ENCODE measurements around the gene EIF4E1B.

EIF4E1B gene

DNA sequence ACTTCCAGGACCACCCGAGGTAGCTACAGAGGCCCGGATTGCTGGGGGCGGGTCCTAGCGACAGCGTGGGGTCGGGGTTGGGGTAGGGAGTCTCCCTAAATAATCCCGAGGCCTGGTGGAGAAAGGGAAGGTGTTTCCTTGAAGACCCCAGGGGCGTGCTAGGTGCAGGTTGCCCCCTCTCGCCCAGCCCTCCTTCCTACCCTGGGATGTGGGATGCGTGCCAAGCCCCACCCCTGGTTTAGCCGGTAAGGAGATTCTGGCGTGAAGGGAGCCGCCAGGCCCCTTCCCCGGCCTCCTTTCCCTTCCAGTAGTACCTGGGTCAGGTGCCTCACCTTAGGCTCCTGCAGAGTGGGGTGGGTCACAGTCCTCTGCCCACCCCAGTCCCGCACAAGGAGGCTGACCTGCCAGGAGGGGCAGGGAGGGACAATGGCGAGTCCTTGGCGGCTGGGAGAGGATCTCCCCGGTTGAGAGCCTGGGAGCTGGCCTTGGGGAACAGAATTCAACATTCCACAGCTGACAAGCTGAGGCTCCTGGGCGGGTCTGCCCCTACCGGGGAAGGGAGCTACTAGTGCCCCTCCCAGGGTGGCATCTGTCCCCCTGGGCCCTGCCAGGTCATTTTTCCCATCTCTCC lies 17.5 kb downstream of the EIF4E1B start:
- peak in 1 of 2 experiments; percentile 31 for DNase-seq

DNA sequence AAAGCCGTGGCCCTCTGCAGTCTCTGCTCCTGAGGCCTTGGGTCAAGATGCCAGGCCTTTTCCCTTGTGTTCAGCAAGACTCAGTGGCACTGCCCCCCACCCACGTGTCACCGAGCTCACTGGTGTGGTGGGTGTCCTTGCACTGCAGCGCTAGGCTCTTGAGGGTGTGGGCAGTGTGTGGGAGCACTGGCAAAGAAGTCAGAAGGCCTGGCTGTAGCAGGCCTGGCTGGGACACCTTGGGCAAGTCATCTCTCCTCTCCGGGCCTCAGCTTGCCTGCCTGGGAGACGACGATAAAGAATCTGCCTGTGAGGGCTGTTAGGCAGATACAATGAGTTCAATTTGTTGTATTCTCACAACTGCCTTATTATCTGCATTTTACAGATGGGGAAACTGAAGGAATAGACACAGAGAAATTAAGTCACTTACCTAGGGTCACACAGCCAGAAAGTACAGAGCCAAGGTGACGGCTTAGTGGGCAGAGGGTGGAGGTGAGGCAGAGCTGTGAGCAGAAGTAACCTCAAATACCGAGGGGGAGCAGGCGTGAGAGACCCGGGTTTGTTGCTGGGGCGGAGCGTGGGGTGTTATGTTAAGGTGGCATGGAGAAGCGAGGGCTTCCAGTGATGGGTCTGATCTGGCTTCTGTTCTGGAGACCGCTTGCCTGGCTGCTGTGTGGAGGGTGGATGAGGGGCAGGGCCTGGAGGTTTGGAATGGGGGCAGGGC lies 18.2 kb downstream of the EIF4E1B start:
- no peak for DNase-seq

DNA sequence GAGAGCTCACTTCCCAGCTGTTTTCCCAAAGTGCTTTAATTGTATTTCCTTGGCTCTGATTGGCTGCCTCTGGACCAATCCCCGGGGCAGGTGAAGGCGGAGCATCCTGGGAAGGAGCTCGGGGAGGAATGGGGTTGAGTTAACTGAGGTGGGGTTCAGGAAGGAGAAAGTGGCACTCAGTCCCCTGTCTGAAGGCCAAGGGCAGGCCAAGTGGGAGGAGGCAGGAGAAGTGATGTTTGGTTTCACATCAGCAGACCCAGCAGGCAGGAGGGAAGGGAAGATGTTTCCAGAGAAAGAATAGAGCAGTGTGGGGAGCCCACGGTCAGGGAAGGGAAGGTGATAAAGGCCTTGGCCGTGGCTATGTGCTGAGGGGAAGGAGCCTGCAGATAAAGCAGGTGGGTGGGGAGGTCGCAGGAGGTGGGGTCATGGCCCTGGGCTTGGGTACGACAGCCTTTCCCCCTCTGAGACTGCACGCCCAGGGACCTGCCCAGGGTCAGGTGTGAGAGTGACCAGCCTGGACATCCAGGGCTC lies 19.9 kb downstream of the EIF4E1B start:
- no peak for DNase-seq

DNA sequence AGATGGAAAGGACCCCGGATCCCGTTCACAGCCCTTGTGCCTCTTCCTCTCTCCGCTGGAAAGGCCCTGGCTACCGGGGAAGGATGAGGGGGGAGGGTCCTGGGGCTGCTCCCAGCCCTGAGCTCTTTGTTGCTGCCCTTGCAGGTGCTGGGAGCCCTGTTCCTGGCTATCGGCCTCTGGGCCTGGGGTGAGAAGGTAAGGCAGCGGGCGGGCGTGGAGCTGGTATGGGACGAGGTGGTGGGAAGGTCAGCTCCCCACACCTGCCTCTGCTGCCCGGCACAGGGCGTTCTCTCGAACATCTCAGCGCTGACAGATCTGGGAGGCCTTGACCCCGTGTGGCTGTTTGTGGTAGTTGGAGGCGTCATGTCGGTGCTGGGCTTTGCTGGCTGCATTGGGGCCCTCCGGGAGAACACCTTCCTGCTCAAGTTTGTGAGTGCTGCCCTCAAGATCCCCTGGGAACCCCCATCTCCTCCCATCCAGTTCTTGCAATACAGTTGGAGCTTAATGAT lies 21.1 kb downstream of the EIF4E1B start:
- no peak for DNase-seq

DNA sequence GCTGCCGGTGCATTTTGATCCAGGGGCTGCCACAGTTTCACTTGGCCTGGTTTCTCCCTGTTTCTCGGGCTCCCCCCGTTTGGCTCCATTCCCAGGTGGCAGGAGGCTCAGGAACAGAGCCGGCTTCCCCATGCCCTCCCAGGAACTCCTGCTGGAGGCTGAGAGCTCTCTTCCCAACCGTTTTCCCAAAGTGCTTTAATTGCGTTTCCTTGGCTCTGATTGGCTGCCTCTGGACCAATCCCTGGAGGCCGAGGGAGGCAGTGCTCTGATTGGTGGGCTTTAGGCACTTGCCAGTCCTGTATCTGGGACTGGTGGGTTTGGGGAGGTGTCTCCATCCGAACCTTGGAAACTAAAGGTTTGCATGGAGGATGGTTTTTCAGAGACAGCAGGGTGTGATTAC lies 21.7 kb downstream of the EIF4E1B start:
- no peak for DNase-seq

DNA sequence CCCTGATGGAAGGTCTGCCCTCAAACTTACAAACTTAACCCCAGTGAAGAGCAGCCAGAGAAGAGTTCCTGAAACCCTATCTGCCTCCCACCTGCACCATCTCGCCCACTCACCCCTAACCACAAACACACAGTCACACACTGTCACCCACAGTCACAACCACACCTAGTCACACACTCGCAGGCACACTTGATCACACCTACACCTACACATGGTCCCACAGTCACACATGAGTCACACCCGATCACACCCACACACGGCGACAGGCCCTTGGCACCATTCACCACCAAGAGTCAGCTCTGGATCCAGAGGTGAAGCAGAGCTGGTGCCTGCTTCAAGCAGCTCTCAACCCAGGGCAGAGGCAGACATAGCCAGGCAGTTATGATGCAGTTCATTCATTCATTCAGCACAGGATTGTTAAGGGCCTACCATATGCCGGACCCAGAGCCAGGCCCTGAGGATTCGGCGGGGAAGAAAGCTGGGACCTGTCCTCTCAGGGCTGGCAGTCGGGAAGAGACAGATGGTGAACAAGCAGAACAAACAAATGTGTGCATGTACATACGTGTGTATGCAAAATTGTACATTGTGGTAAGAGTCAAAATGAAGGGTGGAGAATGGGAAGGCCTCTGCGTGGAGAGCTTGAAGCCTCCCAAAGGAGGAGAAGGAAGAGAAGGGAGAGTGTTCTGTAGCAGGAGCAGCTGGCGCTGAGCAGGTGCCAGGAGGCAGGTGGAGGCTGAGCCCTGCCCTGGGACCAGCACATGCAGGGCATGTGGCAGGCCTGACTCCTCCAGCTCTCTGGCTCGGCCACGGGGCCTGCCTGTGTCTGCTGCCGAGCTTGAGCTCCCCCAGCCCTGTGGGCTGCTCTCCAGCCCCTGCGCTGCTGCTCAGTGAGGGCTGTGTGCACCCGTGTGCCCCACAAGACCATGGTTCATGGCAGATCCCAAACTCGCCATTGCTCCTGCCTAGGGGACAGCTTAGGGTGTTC lies 23.2 kb downstream of the EIF4E1B start:
- DNase-seq = peak; percentile 83 to 85

DNA sequence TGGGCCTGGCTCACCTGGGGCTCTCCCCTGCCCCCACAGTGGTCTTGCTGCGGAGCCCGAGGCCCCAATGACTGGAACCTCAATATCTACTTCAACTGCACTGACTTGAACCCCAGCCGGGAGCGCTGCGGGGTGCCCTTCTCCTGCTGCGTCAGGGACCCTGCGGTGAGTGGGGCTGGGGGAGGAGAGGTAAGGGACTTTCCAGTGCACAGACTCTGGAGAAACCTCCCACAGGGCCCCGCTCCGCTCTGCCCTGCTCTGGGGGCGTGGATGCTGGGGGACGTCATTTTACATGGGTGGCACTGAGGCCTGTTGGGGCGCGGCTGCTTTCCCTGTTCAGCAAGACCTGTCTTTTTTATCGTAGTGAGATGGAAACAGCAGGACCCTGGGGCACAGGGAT lies 24.4 kb downstream of the EIF4E1B start:
- DNase-seq = no peak

DNA sequence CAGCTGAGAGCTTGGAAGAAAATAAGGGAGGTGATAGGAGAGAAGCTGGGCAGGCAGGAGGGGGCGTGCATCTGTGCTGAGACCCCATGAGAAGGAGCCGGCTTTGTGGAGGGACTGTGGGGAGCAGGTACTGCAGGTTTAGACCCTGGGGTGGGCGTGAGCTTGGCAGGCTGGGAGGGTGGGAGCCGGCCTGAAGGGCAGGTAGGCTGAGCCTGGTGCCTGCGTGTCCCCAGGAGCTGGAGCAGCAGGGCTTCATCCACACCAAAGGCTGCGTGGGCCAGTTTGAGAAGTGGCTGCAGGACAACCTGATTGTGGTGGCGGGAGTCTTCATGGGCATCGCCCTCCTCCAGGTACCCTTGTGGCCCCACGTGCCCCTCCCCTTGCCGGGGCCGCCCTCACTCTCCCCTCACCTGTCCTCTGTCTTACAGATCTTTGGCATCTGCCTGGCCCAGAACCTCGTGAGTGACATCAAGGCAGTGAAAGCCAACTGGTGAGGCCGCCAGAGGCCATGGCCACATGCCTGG lies 26.1 kb downstream of the EIF4E1B start:
- no peak for DNase-seq

DNA sequence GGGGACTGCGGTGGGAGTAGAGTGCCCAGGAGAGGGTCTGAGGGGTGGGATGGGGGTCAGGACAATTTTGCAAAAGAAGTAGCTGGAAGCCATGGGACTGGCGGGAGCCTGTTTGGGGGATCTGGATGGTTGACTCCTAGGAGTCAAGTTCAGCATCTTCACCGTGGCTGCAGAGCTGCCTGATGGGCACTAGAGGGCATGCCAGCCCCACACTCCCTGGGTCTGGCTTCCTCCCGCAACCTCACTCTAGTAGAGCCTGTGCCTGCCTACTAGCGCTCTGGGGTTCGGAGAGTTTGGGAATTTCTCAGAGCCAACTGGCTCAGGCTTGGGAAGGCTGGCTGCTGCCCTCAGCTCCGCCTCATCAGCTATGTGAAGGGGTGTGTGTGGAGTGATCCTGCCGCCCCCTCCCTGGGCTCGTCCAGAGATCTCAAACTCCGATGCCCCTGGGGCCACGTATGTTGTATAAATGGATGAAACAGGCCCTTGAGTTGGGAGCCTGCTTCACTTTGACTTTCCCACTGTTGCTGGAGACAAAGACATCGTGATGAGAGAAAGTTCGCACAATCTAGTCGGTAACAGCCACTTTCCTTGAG lies 27.6 kb downstream of the EIF4E1B start:
- DNase-seq = peak; percentile 19 to 71

DNA sequence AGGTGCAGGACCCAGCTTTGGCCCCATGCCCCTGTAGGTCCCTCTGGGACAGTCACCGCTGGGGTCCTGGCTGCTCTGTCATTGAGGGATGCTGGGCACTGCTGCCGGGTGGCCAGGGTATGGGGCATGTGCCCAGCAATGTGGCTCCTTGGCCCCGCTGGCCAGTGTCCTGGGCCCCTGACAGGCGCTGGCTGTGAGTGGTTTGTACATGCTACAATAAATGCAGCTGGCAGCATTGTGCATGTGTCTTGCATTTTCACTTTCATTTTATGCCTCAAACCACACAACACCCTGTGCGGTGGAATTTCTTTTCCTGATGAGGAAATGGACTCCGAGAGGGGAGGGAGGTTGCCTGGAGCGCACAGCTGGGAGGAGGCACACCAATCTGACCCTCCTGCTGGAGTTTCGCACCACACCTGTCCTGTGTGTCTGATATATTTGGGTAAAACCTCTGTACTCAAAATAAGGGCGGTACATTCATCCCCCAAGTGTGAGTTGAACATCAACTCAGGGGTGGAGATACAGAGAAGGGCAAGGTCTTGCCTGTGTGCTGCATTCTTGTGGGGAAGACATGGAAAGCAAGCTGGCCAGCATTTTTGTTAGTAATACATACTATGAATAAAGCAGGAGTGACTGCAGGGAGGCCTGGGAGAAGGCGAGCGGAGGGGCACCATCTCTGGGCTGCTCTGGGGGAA lies 28.5 kb downstream of the EIF4E1B start:
- no peak for DNase-seq

DNA sequence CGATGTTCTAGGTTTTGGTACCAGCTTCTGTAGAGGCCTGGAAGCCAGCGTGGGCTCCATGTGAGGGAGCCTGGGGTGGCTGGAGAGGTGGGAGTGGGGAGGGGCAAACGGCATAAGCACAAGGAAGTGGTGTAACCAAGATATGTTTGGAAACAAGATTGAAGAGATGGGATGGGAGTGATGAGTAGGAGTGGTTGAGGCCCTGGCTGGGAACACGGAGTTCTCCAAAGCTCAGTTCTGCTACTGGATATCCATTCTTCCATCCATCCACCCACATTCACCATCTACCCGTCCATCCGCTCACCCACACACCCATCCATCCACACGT lies 29.0 kb downstream of the EIF4E1B start:
- DNase-seq = no peak

DNA sequence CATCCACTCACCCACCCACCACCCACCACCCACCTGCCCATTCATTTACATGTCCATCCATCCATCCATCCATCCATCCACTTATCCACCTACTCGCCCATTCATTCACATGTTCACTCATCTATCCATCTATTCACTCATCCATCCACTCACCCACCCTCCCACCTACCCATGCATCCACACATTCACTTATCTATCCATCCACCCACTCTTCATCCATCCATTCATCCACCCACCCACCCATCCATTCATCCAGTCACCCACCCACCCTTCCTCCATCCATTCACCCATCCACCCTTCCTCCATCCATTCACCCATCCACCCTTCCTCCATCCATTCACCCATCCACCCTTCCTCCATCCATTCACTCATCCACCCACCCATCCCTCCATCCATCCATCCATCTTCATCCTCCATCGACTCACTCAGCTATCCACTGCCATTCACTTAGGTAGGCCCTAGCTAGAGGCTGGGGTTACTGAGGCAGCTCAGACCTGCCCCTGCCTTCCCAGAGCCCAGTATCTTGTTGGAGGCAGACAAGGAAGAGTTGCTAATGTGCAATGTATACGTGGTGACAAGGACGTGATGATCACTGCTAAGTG lies 29.5 kb downstream of the EIF4E1B start:
- no peak for DNase-seq

DNA sequence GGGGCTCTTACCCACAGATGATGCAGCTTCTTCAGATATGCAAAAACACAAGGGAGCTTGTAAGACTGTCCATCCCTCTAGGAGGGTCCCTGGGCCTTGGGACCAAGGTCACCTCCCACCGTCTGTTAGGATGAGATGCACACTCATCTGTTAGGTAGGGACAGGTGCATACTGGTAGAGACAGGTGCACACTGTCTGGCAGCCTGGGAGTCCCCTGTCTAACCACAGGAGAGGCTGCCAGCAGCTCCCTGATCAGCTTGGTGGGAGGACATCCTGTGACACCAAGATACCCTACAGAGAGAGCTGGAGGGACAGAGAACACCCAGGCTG lies 30.0 kb downstream of the EIF4E1B start:
- DNase-seq = no peak

DNA sequence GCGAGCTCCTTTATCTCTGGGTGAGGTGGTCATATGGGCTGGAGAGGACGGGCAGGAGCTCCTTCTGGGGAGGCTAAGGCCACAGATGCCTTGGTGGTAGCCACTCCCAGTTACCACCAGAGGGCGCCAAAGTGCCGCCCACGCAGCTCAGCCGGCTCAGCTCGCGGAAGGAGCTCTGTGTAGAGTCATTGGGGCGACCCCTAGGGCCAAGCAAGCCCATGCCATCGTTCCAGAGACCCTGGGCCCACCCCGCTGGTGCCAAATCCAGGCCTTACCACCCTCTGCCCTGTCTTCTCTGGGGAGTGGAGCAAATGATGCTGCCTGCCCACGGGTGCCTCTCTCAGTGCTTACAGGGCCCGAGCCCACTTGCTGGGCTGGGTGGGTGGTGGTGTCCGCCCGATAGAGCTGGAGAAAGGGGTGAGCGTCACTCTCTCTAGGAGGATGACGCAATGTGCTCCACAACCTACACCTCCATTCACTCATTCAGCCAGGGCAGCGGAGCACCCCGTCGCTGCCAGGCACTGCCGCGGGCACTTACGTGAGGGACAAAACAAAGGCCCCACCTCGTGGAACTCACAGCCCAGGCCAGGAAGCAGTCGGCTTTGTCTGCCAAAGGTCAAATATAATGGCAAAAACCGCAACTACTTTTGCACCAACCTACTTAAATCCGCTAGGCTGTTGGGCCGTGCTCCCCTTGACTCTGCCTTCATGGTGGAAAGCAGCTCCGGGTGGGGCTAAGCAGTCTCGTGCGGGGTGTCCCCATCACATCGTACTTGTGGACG lies 30.6 kb downstream of the EIF4E1B start:
- peak; percentile 48 to 76 for DNase-seq

DNA sequence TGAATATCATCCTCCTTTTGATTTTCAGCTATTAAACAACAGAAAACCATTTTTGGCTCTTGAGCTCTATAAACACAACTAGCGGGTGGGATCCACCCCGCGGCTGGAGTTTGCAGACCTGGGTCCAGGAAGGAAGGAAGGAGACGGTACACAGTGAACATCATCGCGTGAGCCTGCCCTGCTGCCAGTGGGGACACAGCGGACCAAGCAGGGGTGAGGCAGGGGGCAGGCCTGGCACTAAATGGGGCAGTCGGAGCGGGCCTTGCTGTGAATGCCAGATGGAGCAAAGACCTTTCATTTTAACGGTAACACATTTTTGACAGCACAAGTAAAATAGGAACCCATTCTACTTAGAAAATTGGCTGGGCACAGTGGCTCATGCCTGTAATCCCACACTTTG lies 31.2 kb downstream of the EIF4E1B start:
- no peak for DNase-seq

DNA sequence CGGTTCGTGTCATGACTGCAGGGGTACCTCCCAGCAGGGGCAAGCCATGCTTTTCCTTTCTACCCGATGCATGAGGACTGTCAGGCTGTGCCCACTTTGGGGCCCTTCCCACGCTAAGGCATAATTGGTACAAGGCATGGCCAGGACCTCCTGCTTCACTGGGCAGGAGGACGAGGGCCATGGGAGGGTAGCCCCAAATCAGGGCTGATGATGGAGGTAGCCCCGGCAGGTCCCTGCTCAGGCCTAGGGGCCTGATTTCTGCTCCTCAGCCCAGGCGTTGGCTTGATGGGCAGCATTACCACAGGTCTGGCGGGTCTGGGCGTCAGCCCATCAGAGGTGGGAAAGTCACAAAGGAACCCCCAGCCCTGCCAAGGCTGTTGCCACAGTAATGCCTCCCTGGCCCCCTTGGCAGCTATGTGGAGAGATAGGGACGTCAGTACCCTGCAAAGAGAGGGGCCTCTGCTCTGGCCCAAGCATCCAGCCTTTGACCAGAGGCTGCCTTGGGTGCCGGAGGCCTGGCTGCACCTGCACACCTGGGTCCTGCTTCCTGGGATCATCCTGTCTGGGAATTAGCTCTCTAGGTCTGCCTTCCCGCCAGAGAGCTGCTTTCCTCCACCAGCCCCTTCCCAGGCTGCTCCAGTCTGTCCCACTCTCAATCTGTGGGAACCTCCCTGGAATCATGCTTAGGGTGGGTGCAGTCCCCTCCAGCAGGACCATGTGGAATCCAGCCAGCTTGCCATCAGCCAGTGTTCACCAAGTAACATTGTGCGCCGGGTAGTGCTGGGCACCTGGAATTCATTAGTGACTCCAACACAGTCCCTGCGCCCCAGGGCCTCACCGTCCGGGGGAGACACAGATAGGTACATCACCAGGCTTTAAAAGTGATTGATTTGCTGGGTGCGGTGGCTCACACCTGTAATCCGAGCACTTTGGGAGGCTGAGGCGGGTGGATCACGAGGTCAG lies 32.2 kb downstream of the EIF4E1B start:
- no peak for DNase-seq

DNA sequence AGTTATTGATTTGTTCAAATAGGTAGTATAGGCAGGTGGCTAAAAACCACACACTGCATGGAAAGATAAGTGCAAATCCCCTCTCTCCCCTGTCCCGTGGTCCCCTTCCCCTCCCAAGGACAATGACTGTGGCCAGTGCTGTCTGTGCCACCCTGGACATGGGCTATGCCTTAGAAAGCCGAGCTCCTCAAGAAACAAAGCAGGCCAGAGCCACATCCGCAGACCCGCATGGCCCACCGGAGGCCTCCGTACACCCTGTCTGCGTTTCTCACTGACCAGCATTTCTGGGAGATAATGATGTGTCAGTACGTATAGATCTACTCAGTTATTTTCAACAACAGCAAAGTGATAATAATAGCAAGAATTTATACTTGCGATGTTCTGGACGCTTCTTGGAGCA lies 33.1 kb downstream of the EIF4E1B start:
- DNase-seq = no peak

DNA sequence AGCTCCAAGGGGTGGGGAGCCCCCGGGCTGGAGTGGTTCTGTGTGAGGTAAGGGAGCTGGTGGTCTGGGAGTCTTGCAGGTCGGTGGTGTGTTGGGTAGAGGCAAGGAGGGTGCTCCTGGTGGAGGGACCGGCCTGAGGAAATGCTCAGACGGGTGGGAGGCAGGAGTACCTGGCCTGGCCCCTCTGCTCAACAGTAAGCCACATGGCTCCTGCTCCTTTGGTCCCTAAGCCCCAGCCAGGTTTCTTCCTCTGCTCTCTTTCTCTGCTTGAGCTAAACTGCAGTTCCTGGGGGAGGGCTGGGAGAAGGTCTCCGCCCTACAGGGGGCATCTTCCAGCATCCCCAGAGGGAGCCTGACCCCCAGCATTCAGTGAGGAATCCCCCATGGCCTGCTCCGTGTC lies 34.0 kb downstream of the EIF4E1B start:
- DNase-seq = no peak

DNA sequence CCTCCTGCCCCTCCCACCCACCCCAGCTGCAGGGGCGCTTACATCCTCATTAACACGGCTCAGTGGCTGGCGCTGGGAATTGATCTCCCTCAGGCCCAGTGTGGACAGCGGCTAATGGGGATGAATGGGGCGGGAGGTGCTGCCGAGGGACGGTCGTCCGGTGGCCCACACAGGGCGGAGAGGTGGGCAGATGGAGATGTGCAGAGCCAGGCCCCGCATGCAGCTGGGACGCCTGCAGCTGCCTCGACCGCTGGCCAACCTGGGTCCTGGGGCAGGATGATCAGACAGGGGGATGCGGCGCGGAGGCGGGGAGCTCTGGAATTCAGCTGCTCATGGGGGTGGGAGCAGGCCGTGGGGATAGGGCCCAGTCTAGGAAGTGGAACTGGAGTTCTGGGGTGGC lies 34.4 kb downstream of the EIF4E1B start:
- no peak for DNase-seq

DNA sequence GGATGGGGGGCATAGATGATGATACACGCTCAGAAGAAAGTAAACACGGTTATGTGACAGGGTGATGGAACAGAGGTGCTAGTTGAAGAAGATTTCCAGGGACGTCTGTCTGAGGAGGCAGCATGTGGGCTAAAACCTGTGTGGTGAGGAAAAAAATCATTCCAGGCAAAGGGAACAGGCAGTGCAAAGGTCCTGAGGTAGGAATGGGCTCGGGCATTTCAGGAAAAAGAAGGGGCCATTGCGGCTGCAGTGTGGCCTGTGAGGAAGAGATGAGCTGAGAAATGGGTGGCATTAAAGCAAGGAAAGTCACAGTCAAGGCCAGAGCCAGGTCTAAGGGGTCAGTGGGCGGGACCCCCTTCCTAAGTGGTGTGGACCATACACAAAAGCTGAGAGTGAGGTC lies 35.0 kb downstream of the EIF4E1B start:
- no peak for DNase-seq

Measured in NCI-H526 (cell line).